Heart left ventricle (tissue), 13 donors: ENCODE measurements around the gene ZNF692.

Experiments used
- CTCF ChIP-seq, 12 donors: fragments of 200-600 bp; sonication (generic) in 4 of 12; IDR thresholded peaks; one replicate each; pipeline versions ENCODE4 v1.5.0 to v1.8.0; 2018 to 2022; ENCODE audit warnings: antibody characterized with exemption in 12 of 12, mild to moderate bottlenecking in 5 of 12
- POLR2A ChIP-seq, 2 donors: fragments of 450-650 bp; IDR thresholded peaks; one replicate each; pipeline ENCODE4 v1.6.1; 2017; ENCODE audit warnings: antibody characterized with exemption in 2 of 2, mild to moderate bottlenecking in 2 of 2, moderate library complexity in 2 of 2
- donor health status: ischemic (EF 13 %, LVEDD 7.1; RV severe dilation, severe dysfunction).
- donor health status: DM: no; HTN: yes; CAD: no.
- donor health status: DM: no; HTN: no; CAD: no.
- donor health status: ischemic (EF 25% LVEDD 6.9; RV normal size, moderate dysfunction).
- donor health status: ischemic (EF 25% LVEDD 5.7; RV mildly dilated, moderate dysfunction).
- donor health status: ischemic (EF 35%, LVEDD 5.7; RV mildly dilated, moderate dysfunction).
- donor health status: nonischemic (EF 11% LVEDD 7.7; RV severe dilation, severe dysfunction).
- donor health status: DM: yes; HTN: yes; CAD: no.
- donor health status: PGD.
- donor health status: ischemic (EF 29% LVEDD 5.4; RV normal size, mild dysfunction).
- donor health status: nonischemic (EF 23%, LVEDD 6.1; RV moderate dilation, normal function).

GRCh38 chr1:248897412-248898337 lies 38.8 kb upstream of the ZNF692 start:
- TF ChIP-seq POLR2A (IDR thresholded peaks at IDR 0.05) (no peak), CTCF (IDR thresholded peaks at IDR 0.05) (no peak)
